Measurements from ENCODE around the gene CCDC85C. TPM values are rescaled to one million over a fixed set of nuclear protein-coding genes. Genes with fewer than 3 reads are reported as not detected.

CCDC85C gene
- polyA plus RNA-seq, 1 experiment: 11.8 TPM

DNA sequence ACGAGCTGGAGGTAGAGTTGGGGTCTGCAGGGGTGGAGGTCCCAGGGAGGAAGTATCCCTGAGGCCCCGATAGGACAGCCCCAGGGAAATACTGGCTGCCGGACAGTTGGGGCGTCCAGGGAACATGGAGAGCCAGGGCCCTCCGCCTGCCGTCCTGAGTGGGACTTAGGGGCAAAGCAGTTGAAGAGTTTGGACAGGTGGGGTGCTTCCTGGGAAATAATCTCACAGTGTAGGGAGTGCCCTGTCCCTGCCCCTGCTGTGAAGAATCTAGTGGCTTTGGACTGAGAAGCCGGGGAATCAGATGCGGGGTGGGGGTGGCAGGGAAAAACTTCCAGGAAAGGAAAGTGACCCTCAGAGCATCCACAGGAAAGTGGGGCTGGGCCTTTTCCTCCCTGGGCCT, 31.1 kb upstream of the CCDC85C start:
- H3K36me3 ChIP-seq (ENCODE audit: control insufficient read depth, insufficient read depth, low read length): no peaks in the 10 kb centered on the region
- TF ChIP-seq, protein P1, sequence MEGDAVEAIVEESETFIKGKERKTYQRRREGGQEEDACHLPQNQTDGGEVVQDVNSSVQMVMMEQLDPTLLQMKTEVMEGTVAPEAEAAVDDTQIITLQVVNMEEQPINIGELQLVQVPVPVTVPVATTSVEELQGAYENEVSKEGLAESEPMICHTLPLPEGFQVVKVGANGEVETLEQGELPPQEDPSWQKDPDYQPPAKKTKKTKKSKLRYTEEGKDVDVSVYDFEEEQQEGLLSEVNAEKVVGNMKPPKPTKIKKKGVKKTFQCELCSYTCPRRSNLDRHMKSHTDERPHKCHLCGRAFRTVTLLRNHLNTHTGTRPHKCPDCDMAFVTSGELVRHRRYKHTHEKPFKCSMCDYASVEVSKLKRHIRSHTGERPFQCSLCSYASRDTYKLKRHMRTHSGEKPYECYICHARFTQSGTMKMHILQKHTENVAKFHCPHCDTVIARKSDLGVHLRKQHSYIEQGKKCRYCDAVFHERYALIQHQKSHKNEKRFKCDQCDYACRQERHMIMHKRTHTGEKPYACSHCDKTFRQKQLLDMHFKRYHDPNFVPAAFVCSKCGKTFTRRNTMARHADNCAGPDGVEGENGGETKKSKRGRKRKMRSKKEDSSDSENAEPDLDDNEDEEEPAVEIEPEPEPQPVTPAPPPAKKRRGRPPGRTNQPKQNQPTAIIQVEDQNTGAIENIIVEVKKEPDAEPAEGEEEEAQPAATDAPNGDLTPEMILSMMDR (IDR thresholded peaks at IDR 0.05; ENCODE audit: insufficient read depth, low read depth, low read length): no peak
- DNase-seq (ENCODE audit: low read depth): no peak
- CTCF ChIA-PET: interaction anchor here (1.5 kb wide), 1 partner anchor 112 kb away, joined by 3 read pairs; no protein-coding TSS in a partner anchor
- H3K27me3 ChIP-seq (ENCODE audit: control insufficient read depth, insufficient read depth, low read length): no peaks in the 10 kb centered on the region; the same call in 1 of the 2 replicates
- no peak overlapping the region for H3K4me3 ChIP-seq (ENCODE audit: low read depth, low read length)
- POLR2A ChIA-PET: no interaction called here

DNA sequence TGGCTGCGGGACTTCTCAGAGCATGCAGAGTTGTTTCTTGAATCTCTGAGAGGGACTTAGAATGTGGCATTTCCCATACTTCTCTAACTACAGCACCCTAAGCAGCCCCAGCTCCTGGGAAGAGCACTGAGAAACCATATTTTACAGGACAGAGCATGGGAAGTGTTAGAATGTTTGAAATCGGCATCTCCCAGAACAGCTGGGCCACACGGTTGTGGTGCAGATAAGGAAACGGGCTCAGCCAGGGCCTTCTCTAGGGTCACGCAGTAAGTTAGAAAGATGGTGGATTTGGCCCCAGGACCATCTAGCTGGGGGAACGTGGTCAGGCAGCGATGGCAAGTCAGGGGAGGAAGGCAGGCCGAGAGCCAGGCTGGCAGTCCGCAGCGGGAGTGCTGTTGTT, 30.4 kb upstream of the CCDC85C start:
- H3K36me3 ChIP-seq (ENCODE audit: control insufficient read depth, insufficient read depth, low read length): no peaks in the 10 kb centered on the region
- ChIA-PET POLR2A (no interaction called here), CTCF (no interaction called here)
- TF ChIP-seq, protein P1 (IDR thresholded peaks at IDR 0.05; ENCODE audit: insufficient read depth, low read depth, low read length): no peak
- no peak for DNase-seq (ENCODE audit: low read depth)
- H3K4me3 ChIP-seq (ENCODE audit: low read depth, low read length): no peak overlapping the region
- no peaks in the 10 kb centered on the region; the same call in 1 of the 2 replicates for H3K27me3 ChIP-seq (ENCODE audit: control insufficient read depth, insufficient read depth, low read length)

DNA sequence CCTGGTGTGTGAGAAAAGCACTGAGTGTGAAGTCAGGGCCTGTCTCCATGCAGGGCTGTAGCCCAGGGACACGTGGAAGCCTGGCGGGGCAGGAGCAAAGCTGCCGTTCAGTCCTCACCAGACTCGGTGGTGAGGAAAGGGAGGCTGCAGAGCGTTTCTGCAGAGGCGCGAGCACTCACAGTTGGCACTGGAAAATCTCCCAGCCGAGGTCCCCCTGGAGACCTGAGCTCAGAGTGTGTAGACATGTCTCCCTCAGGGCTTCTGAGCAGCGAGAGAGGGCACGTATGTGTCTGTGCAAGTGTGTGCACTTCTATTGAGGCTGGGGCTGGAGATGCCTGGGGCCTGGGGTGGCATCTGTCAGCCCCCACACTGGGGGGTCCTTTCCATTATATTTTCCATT, 29.9 kb upstream of the CCDC85C start:
- POLR2A ChIA-PET: no interaction called here
- no peak for DNase-seq (ENCODE audit: low read depth)
- no peak overlapping the region for H3K4me3 ChIP-seq (ENCODE audit: low read depth, low read length)
- TF ChIP-seq, protein P1 (IDR thresholded peaks at IDR 0.05; ENCODE audit: insufficient read depth, low read depth, low read length): no peak
- no peaks in the 10 kb centered on the region; the same call in 1 of the 2 replicates for H3K27me3 ChIP-seq (ENCODE audit: control insufficient read depth, insufficient read depth, low read length)
- CTCF ChIA-PET: interaction anchor here (1.3 to 2.4 kb wide), 2 partner anchors 10 to 116 kb away, joined by 3 to 7 read pairs; no protein-coding TSS in a partner anchor
- no peaks in the 10 kb centered on the region for H3K36me3 ChIP-seq (ENCODE audit: control insufficient read depth, insufficient read depth, low read length)

DNA sequence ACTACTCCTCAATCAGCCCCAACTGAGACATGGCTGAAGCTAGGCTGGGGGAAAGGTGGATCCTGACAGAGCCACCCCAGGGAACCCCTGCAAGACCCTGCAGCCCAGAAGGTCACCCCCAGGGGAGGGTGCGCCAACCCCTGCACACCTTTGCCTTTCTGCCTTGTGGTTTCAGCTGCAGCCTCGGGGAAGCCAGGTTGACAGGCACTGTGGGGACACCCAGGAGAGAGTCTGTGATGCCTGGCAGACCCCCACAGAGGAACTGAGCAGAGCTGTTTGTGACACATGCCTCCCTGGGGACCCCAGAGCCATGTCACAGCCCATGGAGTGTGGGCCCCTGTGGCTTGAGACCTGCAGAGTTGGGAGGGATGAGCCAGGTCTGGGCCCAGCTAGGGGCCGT, 29.1 kb upstream of the CCDC85C start:
- ChIA-PET POLR2A (no interaction called here), CTCF (interaction anchor here (1.3 to 2.4 kb wide), 2 partner anchors 9 to 115 kb away, joined by 3 to 7 read pairs; no protein-coding TSS in a partner anchor)
- no peaks in the 10 kb centered on the region for H3K36me3 ChIP-seq (ENCODE audit: control insufficient read depth, insufficient read depth, low read length)
- DNase-seq (ENCODE audit: low read depth): no peak
- H3K4me3 ChIP-seq (ENCODE audit: low read depth, low read length): no peak overlapping the region
- TF ChIP-seq, protein P1 (IDR thresholded peaks at IDR 0.05; ENCODE audit: insufficient read depth, low read depth, low read length): no peak
- H3K27me3 ChIP-seq (ENCODE audit: control insufficient read depth, insufficient read depth, low read length): no peaks in the 10 kb centered on the region; the same call in 1 of the 2 replicates

DNA sequence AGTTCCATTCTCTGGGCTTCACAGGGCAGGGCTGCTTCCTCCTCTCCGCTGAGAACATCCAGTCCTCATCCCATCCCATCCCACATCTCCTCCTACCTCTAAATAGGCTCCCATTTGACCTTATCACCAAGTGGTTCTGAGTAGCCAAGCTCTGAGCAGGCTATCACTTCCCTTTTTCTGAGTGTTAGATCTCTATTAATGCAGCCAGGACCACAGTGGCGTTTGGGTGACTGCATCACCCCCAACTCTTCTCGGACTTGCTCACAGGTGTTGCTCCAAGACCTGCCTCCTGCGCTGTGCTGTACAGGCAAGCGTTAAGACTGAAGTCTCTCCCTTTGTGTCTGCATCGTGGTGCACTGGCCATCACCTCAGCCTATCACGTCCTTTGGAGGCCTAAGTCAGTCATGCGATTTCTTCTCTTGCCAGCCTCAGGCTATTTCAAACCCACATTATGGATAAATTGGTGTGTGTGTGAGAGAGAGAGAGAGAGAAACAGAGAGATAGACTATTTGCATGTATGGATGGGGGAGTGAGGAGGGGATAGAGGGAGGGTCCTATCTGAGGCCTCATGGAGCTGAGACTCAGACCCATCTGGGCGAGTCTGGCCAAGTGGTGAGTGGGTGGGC, 28.5 kb upstream of the CCDC85C start:
- POLR2A ChIA-PET: no interaction called here

More for the DNA sequence above, 28.5 kb upstream of the CCDC85C start:
- H3K27me3 ChIP-seq (ENCODE audit: control insufficient read depth, insufficient read depth, low read length): no peaks in the 10 kb centered on the region; the same call in 1 of the 2 replicates
- CTCF ChIA-PET: interaction anchor here (1.3 to 2.4 kb wide), 2 partner anchors 8 to 115 kb away, joined by 3 to 7 read pairs; no protein-coding TSS in a partner anchor
- H3K36me3 ChIP-seq (ENCODE audit: control insufficient read depth, insufficient read depth, low read length): no peaks in the 10 kb centered on the region
- H3K4me3 ChIP-seq (ENCODE audit: low read depth, low read length): no peak overlapping the region
- TF ChIP-seq, protein P1 (IDR thresholded peaks at IDR 0.05; ENCODE audit: insufficient read depth, low read depth, low read length): no peak
- DNase-seq (ENCODE audit: low read depth): no peak

Data from BJ (cell line).